K562 (cell line): ENCODE results near the gene DENND6B. TPM values are rescaled to one million over a fixed set of nuclear protein-coding genes. Genes with fewer than 3 reads are reported as not detected.

Experiments
- ATAC-seq: fragments of 200-7000 bp; cut with Tn5 transposase; 3 replicates; pipeline ENCODE4 v1.9.1; 2020; ENCODE audit warnings: moderate library complexity
- BruUV-seq: library from RNA; stranded (reverse); fragments of 400-500 nt; replicated peaks from 2 replicates; lab custom pipeline; 2021; lab: Mats Ljungman, UMichigan
- CTCF ChIA-PET: fragments of 300-600 bp; formaldehyde crosslinking; extraction: SDS; loops from one replicate; lab custom pipeline; 2021; ENCODE audit warnings: low intra/inter-chr PET ratio; lab: Yijun Ruan, JAX
- POLR2A ChIA-PET: fragments of 300-600, 350-650 bp; sonication (Branson Sonifier 250); formaldehyde crosslinking; extraction: SDS; loops from one replicate; lab custom pipeline; 2021; ENCODE audit warnings: antibody characterized with exemption, inconsistent platforms; lab: Yijun Ruan, JAX
- DNase-seq, 4 experiments: peaks; one replicate each; pipeline versions ENCODE4 v3.0.0 to v3.0.0-alpha.2; 2011 to 2018; ENCODE audit warnings: low spot score in 3 of 4, mixed read lengths in 3 of 4; ENCODE audit errors: extremely low read depth in 1 of 4
- FAIRE-seq: peaks from 2 replicates; lab custom pipeline; 2011; peaks lifted over from hg19 to GRCh38; lab: Jason Lieb, UNC
- H2AFZ ChIP-seq: 2 replicates; pipeline ENCODE4 v1.6.0; 2011; ENCODE audit warnings: low read depth, low read length, control low read depth, inconsistent platforms
- H3K27ac ChIP-seq: fragments of 200-600 bp; 3 replicates; pipeline ENCODE4 v1.8.0; 2011; ENCODE audit warnings: low read depth, mild to moderate bottlenecking, control low read depth, inconsistent platforms, low read length, moderate library complexity, mixed read lengths; ENCODE audit errors: extremely low read depth
- H3K27me3 ChIP-seq, 2 experiments: fragments of 300-600 bp in 1 of 2; 2 replicates in 1 of 2; 3 replicates in 1 of 2; pipeline versions ENCODE4 v1.6.0 to v1.8.0; 2011; ENCODE audit warnings: inconsistent platforms in 2 of 2, low read length in 2 of 2, mild to moderate bottlenecking in 1 of 2, mixed read lengths in 1 of 2, moderate library complexity in 1 of 2; ENCODE audit not compliant: control insufficient read depth in 2 of 2, insufficient read depth in 2 of 2
- H3K36me3 ChIP-seq: fragments of 300-600 bp; 3 replicates; pipeline ENCODE4 v1.8.0; 2011; ENCODE audit warnings: mild to moderate bottlenecking, low read length, inconsistent platforms; ENCODE audit not compliant: control insufficient read depth, insufficient read depth
- H3K4me1 ChIP-seq, 2 experiments: fragments of 200-600 bp in 1 of 2; replicated peaks in 1 of 2; 2 replicates in 1 of 2; 3 replicates in 1 of 2; pipeline versions ENCODE4 v1.5.1 to v1.8.0; 2011; ENCODE audit warnings: inconsistent platforms in 2 of 2, low read length in 2 of 2, mild to moderate bottlenecking in 1 of 2, mixed read lengths in 1 of 2, moderate library complexity in 1 of 2; ENCODE audit not compliant: control insufficient read depth in 2 of 2, insufficient read depth in 2 of 2
- H3K4me2 ChIP-seq: 2 replicates; pipeline ENCODE4 v1.6.1; 2011; ENCODE audit warnings: low read length, control low read depth, inconsistent platforms, mixed read lengths; ENCODE audit not compliant: insufficient read depth
- H3K4me3 ChIP-seq: fragments of 200-600 bp; sonication (generic), shearing (Covaris generic); 2 replicates; pipeline ENCODE4 v1.5.1; 2016; ENCODE audit warnings: control low read depth, inconsistent platforms
- H3K79me2 ChIP-seq: fragments of 200-600 bp; 3 replicates; pipeline ENCODE4 v1.8.0; 2011; ENCODE audit warnings: low read length, inconsistent platforms; ENCODE audit not compliant: control insufficient read depth, insufficient read depth
- H3K9ac ChIP-seq, 2 experiments: 2 replicates each; pipeline versions ENCODE4 v1.6.0 to v1.6.1; 2011; ENCODE audit warnings: low read depth in 2 of 2, low read length in 2 of 2, control low read depth in 1 of 2, inconsistent platforms in 1 of 2, mild to moderate bottlenecking in 1 of 2, mixed read lengths in 1 of 2; ENCODE audit not compliant: insufficient read depth in 1 of 2
- H3K9me1 ChIP-seq: one replicate; pipeline ENCODE4 v1.6.0; 2011; ENCODE audit warnings: inconsistent platforms, mild to moderate bottlenecking, low read length, moderate library complexity; ENCODE audit not compliant: control insufficient read depth, insufficient read depth
- H3K9me3 ChIP-seq: replicated peaks from 2 replicates; pipeline ENCODE4 v1.5.1; 2011; ENCODE audit warnings: low read depth, low read length, inconsistent platforms; ENCODE audit not compliant: control insufficient read depth, insufficient read depth
- H4K20me1 ChIP-seq: replicated peaks from 2 replicates; pipeline ENCODE4 v1.6.1; 2011; ENCODE audit warnings: low read length, inconsistent platforms, mixed read lengths; ENCODE audit not compliant: control insufficient read depth, insufficient read depth
- ARID1B ChIP-seq: fragments of 450-650 bp; IDR thresholded peaks from 2 replicates; pipeline ENCODE4 v1.6.1; 2016; ENCODE audit warnings: antibody characterized with exemption, mild to moderate bottlenecking, inconsistent platforms
- ATF4 ChIP-seq: fragments of 450-650 bp; formaldehyde crosslinking; IDR thresholded peaks from 2 replicates; pipeline ENCODE4 v1.4.0; 2022; ENCODE audit warnings: mild to moderate bottlenecking, moderate library complexity
- CREM ChIP-seq: IDR thresholded peaks from 2 replicates; pipeline ENCODE4 v1.6.1; 2014; ENCODE audit warnings: antibody characterized with exemption, low read depth
- DEAF1 ChIP-seq: fragments of 450-650 bp; formaldehyde crosslinking; IDR thresholded peaks from 2 replicates; pipeline ENCODE4 v1.4.0; 2020; ENCODE audit warnings: mild to moderate bottlenecking, moderate library complexity
- ETV1 ChIP-seq: fragments of 450-650 bp; conservative IDR thresholded peaks from 2 replicates; pipeline ENCODE4 v1.6.1; 2016; ENCODE audit warnings: missing genetic modification characterization, control low read depth, low read depth, missing compliant biosample characterization
- GABPA ChIP-seq: fragments of 200-800 bp; sonication (Bioruptor generic); conservative IDR thresholded peaks from 2 replicates; pipeline ENCODE4 v1.6.1; 2016; ENCODE audit warnings: low read depth, missing genetic modification characterization, missing compliant biosample characterization
- LEF1 ChIP-seq: fragments of 450-650 bp; IDR thresholded peaks from 2 replicates; pipeline ENCODE4 v1.6.1; 2016; ENCODE audit warnings: mild to moderate bottlenecking
- MAZ ChIP-seq, 2 experiments: fragments of 450-650 bp in 1 of 2; sonication (generic) in 1 of 2; formaldehyde crosslinking; IDR thresholded peaks in 1 of 2; conservative IDR thresholded peaks in 1 of 2; 2 replicates each; pipeline versions ENCODE4 v1.4.0 to v1.5.0; 2020; ENCODE audit warnings: mild to moderate bottlenecking in 1 of 2, missing genetic modification reagents in 1 of 2
- NRF1 ChIP-seq, 2 experiments: fragments of 450-650 bp; IDR thresholded peaks in 1 of 2; conservative IDR thresholded peaks in 1 of 2; 2 replicates each; pipeline ENCODE4 v1.6.1; 2014; ENCODE audit warnings: mild to moderate bottlenecking in 2 of 2
- POLR2A ChIP-seq: fragments of 450-650 bp; conservative IDR thresholded peaks from 2 replicates; pipeline ENCODE4 v1.6.1; 2016
- RBM17 ChIP-seq: fragments of 200-400 bp; formaldehyde crosslinking; IDR thresholded peaks from 2 replicates; pipeline ENCODE4 v1.6.1; 2017; ENCODE audit warnings: low read depth, mild to moderate bottlenecking, low read length, borderline replicate concordance
- RNF2 ChIP-seq: sonication (generic); IDR thresholded peaks from 2 replicates; pipeline ENCODE4 v1.6.1; 2016
- TAL1 ChIP-seq: fragments of 450-650 bp; IDR thresholded peaks from 2 replicates; pipeline ENCODE4 v1.6.1; 2016; ENCODE audit warnings: mild to moderate bottlenecking
- VEZF1 ChIP-seq: fragments of 200-800 bp; sonication (Bioruptor generic); IDR thresholded peaks from 2 replicates; pipeline ENCODE4 v1.6.1; 2017; ENCODE audit warnings: missing genetic modification characterization, missing compliant biosample characterization
- ZBTB2 ChIP-seq: fragments of 450-650 bp; IDR thresholded peaks from 2 replicates; pipeline ENCODE4 v1.6.1; 2016; ENCODE audit warnings: antibody characterized with exemption
- ZBTB7A ChIP-seq: IDR thresholded peaks from 2 replicates; pipeline ENCODE4 v1.6.1; 2011; ENCODE audit warnings: low read depth, mild to moderate bottlenecking, low read length, moderate library complexity, borderline replicate concordance; ENCODE audit not compliant: control insufficient read depth
- ZNF3 ChIP-seq: fragments of 250-450 bp; sonication (Bioruptor Pico); IDR thresholded peaks from 2 replicates; pipeline ENCODE4 v1.5.0; 2021; ENCODE audit warnings: mild to moderate bottlenecking, moderate library complexity
- ZNF311 ChIP-seq: fragments of 250-450 bp; sonication (Bioruptor Pico); IDR thresholded peaks from 2 replicates; pipeline ENCODE4 v1.4.0; 2020; ENCODE audit warnings: mild to moderate bottlenecking, moderate library complexity
- ZNF444 ChIP-seq: fragments of 250-450 bp; sonication (Bioruptor Pico); IDR thresholded peaks from 2 replicates; pipeline ENCODE4 v1.4.0; 2020; ENCODE audit warnings: mild to moderate bottlenecking, moderate library complexity
- WGBS: fragments of 100-300 bp; shearing (Covaris generic); methylation state at CpG from one replicate; pipeline ENCODE4 v1.1.6; 2016; ENCODE audit warnings: low coverage, mixed read lengths; ENCODE audit not compliant: insufficient coverage; ENCODE audit errors: missing lambda C conversion rate; 5-methylcytosine and 5-hydroxymethylcytosine counted together
- in situ Hi-C: fragments of 300-500 bp; cut with MboI; formaldehyde crosslinking; loops from 4 replicates; pipeline ENCODE4 v1.15.0; 2018; ENCODE audit warnings: inconsistent platforms, mixed read lengths
- intact Hi-C: fragments of 100-400 bp; cut with micrococcal nuclease; formaldehyde crosslinking; loops from 2 replicates; pipeline ENCODE4 v1.14.2; 2022
- polyA plus RNA-seq, 8 experiments: library from polyadenylated mRNA; depleted of rRNA in 4 of 8; stranded (reverse) in 5 of 8; unstranded in 3 of 8; fragments of >200 nt; fragmentation: Nextera tagmentation in 2 of 8; fragmentation: Illumina TruSeq in 1 of 8; extraction: Ambion mirVana in 2 of 8; extraction: Trizol in 1 of 8; gene quantifications; 2 replicates each; pipeline versions ENCODE4 v1.2.1 to v1.2.3, GENCODE V29; 2011 to 2014; ENCODE audit warnings: inconsistent platforms in 1 of 8, missing spikeins in 1 of 8
- total RNA-seq, 7 experiments: library from RNA; depleted of rRNA in 6 of 7; stranded (reverse); fragments of >200 nt in 6 of 7; fragmentation: Illumina TruSeq in 2 of 7; extraction: Trizol in 2 of 7; gene quantifications; 2 replicates each; pipeline versions ENCODE4 v1.2.1 to v1.2.3, GENCODE V29; 2011 to 2021; ENCODE audit warnings: low replicate concordance in 1 of 7

DENND6B gene
- total and polyA plus RNA-seq, 9 of the 15 experiments (the other 6 are each of a cell fraction or from before 2014, with no cell fraction given), result 0.07 to 3.7 (median 1.5) TPM

GRCh38 chr22:50308597-50308935 is 18.2 kb downstream of the DENND6B start:
- Histone ChIP-seq H3K9me3 (no peaks in the 10 kb centered on the region), H3K9ac (peak overlapping the region in 1 of 2 experiments; percentile 83; a peak in 2 of 4 replicates), H3K27me3 (no peaks in the 10 kb centered on the region), H2AFZ (no peak overlapping the region), H3K4me3 (no peak overlapping the region), H3K4me1 (peaks cover 34 to 86% of the 10 kb centered on the region in 2 experiments), H3K79me2 (peaks cover 34% of the 10 kb centered on the region), H3K27ac (peak overlapping the region; percentile 57), H3K9me1 (no peaks in the 10 kb centered on the region), H3K36me3 (no peaks in the 10 kb centered on the region), H4K20me1 (no peaks in the 10 kb centered on the region), H3K4me2 (peak overlapping the region; percentile 17)
- ATAC-seq (peak; percentile 72), FAIRE-seq (peak; percentile 69), DNase-seq (peak; percentile 54 to 82 (median 66))
- no CpG with 5 or more reads among the region's 7 CpGs for WGBS
- ChIA-PET POLR2A (interaction anchor here (0.5 to 1.1 kb wide), 2 partner anchors 12 to 14 kb away, joined by 4 to 5 read pairs; no protein-coding TSS in a partner anchor), CTCF (no interaction called here)
- intact Hi-C loops, result no loop called here
- in situ Hi-C loops, result no loop called here
- no TSS peak for BruUV-seq
- TF ChIP-seq ZNF311, result no peak
- TF ChIP-seq ATF4, result no peak
- no peak for TF ChIP-seq ZBTB2
- peak; percentile 48 for TF ChIP-seq POLR2A
- peak; percentile 29 to 63; a peak in 2 of 4 replicates for TF ChIP-seq MAZ (CRISPR knock-in tag; conservative IDR thresholded peaks at IDR 0.05 in 1 of 2, IDR thresholded peaks at IDR 0.05 in 1 of 2)
- no peak for TF ChIP-seq DEAF1
- TF ChIP-seq RBM17, result no peak
- no peak for TF ChIP-seq ZNF3 (CRISPR knock-in tag)
- TF ChIP-seq GABPA (tag), result peak; percentile 32
- peak; percentile 73; the same call in 1 of the 2 replicates for TF ChIP-seq VEZF1 (CRISPR knock-in tag)
- 0 out of 4 replicates have a peak, but pooled peaks have one; percentile 8 to 23 for TF ChIP-seq NRF1 (conservative IDR thresholded peaks at IDR 0.05 in 1 of 2, IDR thresholded peaks at IDR 0.05 in 1 of 2)
- peak; percentile 59; the same call in 1 of the 2 replicates for TF ChIP-seq RNF2
- TF ChIP-seq ZBTB7A, result no peak; the same call in 1 of the 2 replicates
- TF ChIP-seq ETV1 (tag), result peak; percentile 67
- TF ChIP-seq CREM, result peak; percentile 14; the same call in 1 of the 2 replicates
- TF ChIP-seq TAL1, result no peak
- peak; percentile 31; the same call in 1 of the 2 replicates for TF ChIP-seq ARID1B
- TF ChIP-seq ZNF444 (CRISPR knock-in tag), result no peak
- TF ChIP-seq LEF1, result peak; percentile 45; the same call in 1 of the 2 replicates
